NOMO-1 treated with DMSO at 0.1 percent for 48 hours (cell line): ENCODE measurements around the gene PRDM10.
A peak's percentile ranks its signal among the peaks of the same experiment; 100 is the strongest.
"Not testable (repeated sequence)": the region's sequence is repeated elsewhere in the genome, so short reads cannot be mapped to it uniquely, and the experiment has no call there.

Source experiments
- DNase-seq: peaks from one replicate; lab custom pipeline; 2025; ENCODE audit not compliant: unreplicated experiment; lab: John Stamatoyannopoulos, UW

PRDM10 gene

GRCh38 chr11:129918361-129918760, 84.3 kb downstream of the PRDM10 start:
- DNase-seq: no peak

DNA sequence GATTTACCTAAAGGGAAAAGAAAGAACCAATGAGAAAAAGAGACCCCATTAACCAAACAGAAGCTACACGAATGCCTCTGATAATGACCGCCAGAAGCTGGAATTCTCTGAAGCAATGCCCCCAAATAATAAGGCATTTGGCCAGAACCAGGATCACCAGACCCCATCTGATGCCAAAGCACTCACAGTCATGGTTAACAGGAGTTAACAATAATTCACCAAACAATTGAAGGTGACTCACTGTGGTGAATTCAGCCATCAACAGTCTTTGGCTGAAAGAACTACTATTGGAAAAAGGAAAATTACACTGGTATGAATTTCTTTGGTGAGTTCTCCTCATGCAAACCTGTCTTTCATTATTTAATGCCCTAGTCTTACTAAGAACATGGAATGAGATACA, 85.4 kb downstream of the PRDM10 start:
- no peak for DNase-seq

DNA sequence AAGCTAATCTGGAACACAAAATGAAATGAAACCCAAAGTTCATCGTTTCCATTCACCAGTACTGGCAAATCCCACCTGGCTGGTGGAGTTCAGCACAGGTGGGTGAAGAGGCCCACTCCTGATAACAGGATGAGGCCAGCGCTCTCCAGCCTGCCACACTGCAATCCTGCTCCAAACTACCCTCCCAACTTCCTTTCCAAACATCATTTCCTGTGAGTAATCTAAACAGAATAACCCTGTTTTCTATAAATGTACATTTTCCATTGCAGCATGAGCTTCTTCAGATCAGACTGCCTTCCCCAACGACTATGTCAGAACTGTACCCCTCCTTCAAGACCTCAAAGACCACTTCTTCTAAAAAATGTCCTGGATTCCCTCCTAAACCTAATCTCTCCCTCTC, 91.3 kb downstream of the PRDM10 start:
- DNase-seq: no peak

- no peak for DNase-seq
Observed at GRCh38 chr11:129910360-129910759, 92.3 kb downstream of the PRDM10 start.

DNA sequence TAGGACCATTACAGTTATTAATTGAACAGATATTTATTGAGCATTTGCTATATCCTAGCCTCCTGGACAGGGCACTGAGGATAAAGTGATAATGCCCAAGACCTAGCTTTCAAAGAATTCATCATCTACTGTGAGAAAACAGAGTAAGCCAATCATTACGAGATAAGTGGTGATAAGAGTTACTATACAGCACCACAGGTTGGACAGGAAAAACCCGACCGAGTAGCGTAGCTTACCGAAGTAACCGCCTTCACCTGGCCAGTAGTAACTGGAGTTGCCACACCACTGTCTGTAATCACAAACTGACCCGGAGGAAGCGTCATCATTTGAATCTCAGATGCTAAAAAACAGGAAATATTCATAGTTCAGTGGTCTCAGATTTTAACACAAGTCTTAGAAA, 97.2 kb downstream of the PRDM10 start:
- no peak for DNase-seq

- DNase-seq: peak; percentile 43
Observed at GRCh38 chr11:129896062-129896461, 106.6 kb downstream of the PRDM10 start.

GRCh38 chr11:129895126-129896041, 107.3 kb downstream of the PRDM10 start, which contains the start of gene NFRKB:
NFRKB (minus strand) TSS chr11:129895578; CDS start chr11:129892849, 2,729 bp downstream.
- peak; percentile 62 for DNase-seq

DNA sequence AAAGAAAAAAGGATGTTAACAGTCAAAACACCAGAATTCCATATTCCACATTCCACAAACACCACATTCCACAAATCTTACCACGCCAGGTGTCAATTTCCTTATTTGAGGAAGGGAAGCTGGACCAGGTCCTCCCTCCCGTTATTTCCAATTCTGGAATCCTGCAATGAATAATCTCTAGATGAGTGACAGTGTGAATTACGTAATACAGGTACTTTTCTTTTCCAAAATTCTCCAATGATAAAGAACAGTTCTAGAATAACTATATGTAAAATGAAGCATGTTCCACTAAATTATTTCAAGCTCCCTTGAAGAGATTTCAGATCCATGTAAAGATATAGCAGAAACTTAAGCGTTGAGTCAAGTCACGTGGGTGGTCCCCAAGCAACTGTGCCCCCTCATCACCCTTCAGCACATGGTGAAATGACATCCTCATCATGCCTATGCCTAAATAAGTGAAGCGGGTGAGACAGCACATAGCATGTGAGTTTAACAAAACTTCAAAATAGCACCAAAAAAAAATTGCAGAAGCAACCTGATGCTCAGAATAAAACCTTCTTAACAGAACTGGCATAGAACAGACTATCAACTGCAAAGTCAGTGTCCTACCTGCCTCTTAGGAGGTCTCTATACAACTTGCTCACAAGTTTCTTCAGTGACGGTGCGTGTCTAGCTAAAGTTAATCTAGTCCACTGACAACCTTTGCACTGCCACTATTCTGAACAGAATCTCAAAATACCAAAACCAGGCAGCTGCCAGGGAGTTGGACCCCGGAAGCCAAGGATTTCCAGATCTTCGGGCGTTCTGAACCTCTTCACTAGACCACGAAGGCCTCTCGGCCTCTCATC, 108.1 kb downstream of the PRDM10 start:
- DNase-seq: peak; percentile 8

- no peak for DNase-seq
Observed at GRCh38 chr11:129888451-129888850, 114.2 kb downstream of the PRDM10 start.

DNA sequence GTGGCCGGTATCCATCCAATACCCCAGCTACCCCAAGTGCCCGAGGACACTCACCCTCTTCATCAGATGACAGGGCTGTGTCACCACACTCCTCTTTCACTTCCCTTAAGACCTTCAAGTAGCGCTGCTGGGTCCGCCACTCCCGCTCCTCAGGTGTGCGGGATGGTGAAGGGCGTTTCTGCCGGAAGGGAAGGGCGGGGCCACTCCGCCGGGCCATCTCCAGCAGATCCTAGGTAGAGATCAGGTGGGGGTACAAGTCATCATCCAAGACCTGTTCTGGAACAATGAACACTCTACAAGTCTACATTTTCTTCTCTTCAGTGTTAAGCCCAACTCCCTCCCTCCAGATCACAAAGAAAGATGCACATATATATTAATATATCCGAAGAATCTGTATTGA, 117.3 kb downstream of the PRDM10 start:
- no peak for DNase-seq

DNA sequence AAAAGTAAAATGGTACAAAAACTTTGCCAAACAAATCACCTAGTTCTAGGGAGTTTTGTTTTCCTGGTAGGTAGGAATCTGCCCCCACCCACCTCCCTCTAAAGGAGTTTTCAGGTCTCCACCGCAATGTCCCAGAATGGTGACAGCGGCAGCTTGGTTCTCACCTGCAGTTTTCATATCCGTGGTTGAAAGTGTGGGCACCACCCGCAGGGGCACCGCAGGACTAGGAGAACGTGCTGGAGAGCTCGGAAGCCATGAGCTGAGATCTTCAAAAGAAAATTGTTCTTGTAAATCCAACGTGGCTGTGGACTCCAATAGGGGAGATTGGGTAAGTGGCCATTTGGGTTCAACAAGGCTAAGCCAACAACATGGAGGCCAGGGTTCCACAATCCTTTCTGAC, 118.1 kb downstream of the PRDM10 start:
- DNase-seq: no peak

GRCh38 chr11:129881570-129882170, 121.0 kb downstream of the PRDM10 start:
- peak; percentile 4 for DNase-seq

- no peak for DNase-seq
Observed at GRCh38 chr11:129880311-129880710, 122.3 kb downstream of the PRDM10 start.

- no peak for DNase-seq
Observed at GRCh38 chr11:129871914-129872313, 130.7 kb downstream of the PRDM10 start.

GRCh38 chr11:129868626-129869025, 134.0 kb downstream of the PRDM10 start:
- not testable (repeated sequence) for DNase-seq

DNA sequence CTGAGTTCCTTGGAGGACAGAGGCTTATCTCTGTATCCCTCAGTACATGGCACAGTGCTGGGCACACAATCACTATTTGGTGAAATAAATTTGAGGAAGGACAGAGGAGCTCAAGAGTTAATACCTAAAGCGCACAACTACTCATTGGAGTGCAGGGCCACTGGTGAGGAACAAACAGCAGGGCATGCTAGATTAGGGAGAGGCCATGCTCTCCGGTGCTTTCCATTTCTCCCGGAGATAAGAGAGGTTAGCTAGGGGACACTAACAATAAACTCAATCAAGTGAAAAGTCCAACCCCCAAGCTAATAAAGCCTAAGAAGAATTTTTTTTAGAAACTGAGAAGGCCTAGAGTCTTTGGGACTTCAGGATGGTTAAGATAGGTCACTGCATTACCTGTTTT, 136.3 kb downstream of the PRDM10 start:
- DNase-seq: no peak

DNA sequence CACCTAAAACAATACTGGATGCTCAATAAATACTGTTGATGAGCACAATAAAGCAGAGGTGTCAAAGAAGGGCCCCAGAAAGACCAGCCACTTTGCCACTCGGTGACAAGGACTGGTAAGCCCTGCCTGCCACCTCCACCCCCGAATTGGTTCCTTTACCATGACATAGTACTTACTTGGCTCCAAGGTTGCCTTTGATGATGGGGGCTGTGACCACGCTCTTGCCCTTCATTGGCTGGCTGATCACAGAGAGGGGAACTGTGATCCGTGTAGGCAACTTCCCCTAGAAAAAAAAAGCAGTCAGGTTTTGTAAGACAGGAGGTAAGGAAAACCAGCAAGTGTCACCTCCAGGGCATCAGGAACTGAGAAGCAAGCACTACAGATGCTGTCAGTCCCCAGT, 136.9 kb downstream of the PRDM10 start:
- DNase-seq: no peak

- no peak for DNase-seq
Observed at GRCh38 chr11:129864811-129865210, 137.8 kb downstream of the PRDM10 start.

- no peak for DNase-seq
Observed at GRCh38 chr11:129861702-129862522, 140.7 kb downstream of the PRDM10 start.

DNA sequence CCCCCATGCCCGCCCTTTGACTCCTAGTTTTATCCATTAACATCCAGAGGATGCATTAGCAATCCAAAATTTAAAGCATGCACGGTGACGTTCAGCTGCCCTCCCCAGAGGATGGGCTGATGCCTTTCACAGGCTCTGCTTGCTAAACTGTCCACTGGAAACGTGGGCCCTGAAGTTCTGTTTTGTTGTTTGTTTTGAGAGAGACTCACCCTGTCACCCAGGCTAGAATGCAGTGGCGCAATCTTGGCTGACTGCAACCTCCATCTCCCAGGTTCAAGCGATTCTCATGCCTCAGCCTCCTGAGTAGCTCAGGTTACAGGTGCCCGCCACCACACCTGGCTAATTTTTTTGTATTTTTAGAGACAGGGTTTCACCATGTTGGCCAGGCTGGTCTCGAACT, 146.6 kb downstream of the PRDM10 start:
- DNase-seq: no peak

DNA sequence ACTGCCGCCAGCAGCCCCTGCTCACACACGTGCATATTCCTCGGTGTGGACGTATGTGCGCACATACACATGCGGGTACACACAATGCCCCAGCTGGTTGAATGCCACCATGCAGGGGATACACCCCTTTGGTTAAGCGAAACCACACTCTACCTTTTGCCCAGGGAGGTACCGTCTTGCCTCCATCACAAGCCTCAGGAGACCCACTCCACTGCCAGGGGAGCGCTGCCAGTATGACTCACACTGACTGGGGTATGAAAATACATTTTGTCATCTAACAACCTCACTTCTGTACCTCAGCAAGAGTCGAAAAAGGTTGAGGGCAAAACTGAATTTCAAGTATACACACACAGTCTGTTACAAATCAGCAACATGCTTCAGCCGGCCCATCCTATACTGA, 147.5 kb downstream of the PRDM10 start:
- DNase-seq: no peak
